Measurements from ENCODE around the gene SAMD10. TPM values are rescaled to one million over a fixed set of nuclear protein-coding genes. Genes with fewer than 3 reads are reported as not detected.
A peak's percentile ranks its signal among the peaks of the same experiment; 100 is the strongest.
"Not testable (repeated sequence)": the region's sequence is repeated elsewhere in the genome, so short reads cannot be mapped to it uniquely, and the experiment has no call there.

Gene SAMD10
- polyA plus RNA-seq, 1 of the 3 experiments (the other 2 are of a cell fraction): 11.6 TPM

GRCh38 chr20:63973160-63973479 is 6.3 kb downstream of the SAMD10 start:
- WGBS (ENCODE audit: low lambda C conversion rate): 95% methylated on average over 3 of the region's 3 CpGs
- Histone ChIP-seq H3K79me2 (ENCODE audit: insufficient read depth) (peaks cover 12% of the 10 kb centered on the region), H3K9me3 (no peaks in the 10 kb centered on the region), H3K9ac (no peak overlapping the region), H3K9me2 (no peaks in the 10 kb centered on the region), H3K4me3 (ENCODE audit: low read depth in 2 of 2, low read length in 1 of 2) (no peak overlapping the region), H4K20me1 (ENCODE audit: insufficient read depth) (no peaks in the 10 kb centered on the region), H3K4me1 (ENCODE audit: control insufficient read depth in 1 of 2, insufficient read depth in 2 of 2, low read depth in 1 of 2, low read length in 1 of 2) (peaks cover 10 to 19% of the 10 kb centered on the region in 2 experiments; a peak in 3 of 4 replicates), H3F3A (replicated peaks; ENCODE audit: insufficient read depth) (peaks cover 2% of the 10 kb centered on the region), H2AFZ (ENCODE audit: low read depth) (no peak overlapping the region), H3K4me2 (no peak overlapping the region), H3K36me3 (replicated peaks in 1 of 2; ENCODE audit: control insufficient read depth in 1 of 2, insufficient read depth in 2 of 2, low read length in 1 of 2) (peaks cover 0 to 2% of the 10 kb centered on the region in 2 experiments), H3K27ac (ENCODE audit: low read depth in 2 of 2, low read length in 1 of 2) (no peak overlapping the region), H3K27me3 (ENCODE audit: insufficient read depth) (no peaks in the 10 kb centered on the region)
- TF ChIP-seq SMC3 (IDR thresholded peaks at IDR 0.05; ENCODE audit: low read depth, low read length) (no peak), EZH2phosphoT487 (IDR thresholded peaks at IDR 0.05; ENCODE audit: borderline replicate concordance, low read depth) (no peak), MXI1 (IDR thresholded peaks at IDR 0.05; ENCODE audit: low read depth, low read length) (no peak), FOSL2 (IDR thresholded peaks at IDR 0.05; ENCODE audit: borderline replicate concordance, low read depth) (no peak), TEAD4 (IDR thresholded peaks at IDR 0.05; ENCODE audit: borderline replicate concordance, insufficient read depth) (no peak), FOXJ3 (CRISPR knock-in tag; IDR thresholded peaks at IDR 0.05) (no peak), GABPA (IDR thresholded peaks at IDR 0.05; ENCODE audit: low read depth) (no peak), ELF1 (IDR thresholded peaks at IDR 0.05) (no peak), TAF1 (IDR thresholded peaks at IDR 0.05; ENCODE audit: borderline replicate concordance, low read depth, low read length) (no peak), JUND (IDR thresholded peaks at IDR 0.05) (no peak), GATA2 (CRISPR knock-in tag; IDR thresholded peaks at IDR 0.05) (no peak), EP300 (IDR thresholded peaks at IDR 0.05; ENCODE audit: borderline replicate concordance in 1 of 2, low read depth in 1 of 2, low read length in 1 of 2) (no peak), IRF3 (IDR thresholded peaks at IDR 0.05; ENCODE audit: low read depth, low read length) (no peak), MEF2A (IDR thresholded peaks at IDR 0.05; ENCODE audit: borderline replicate concordance, low read depth) (no peak)
- no peak for DNase-seq
- CTCF ChIA-PET: interaction anchor here (0.6 to 4.5 kb wide), 51 partner anchors 9 to 503 kb away, joined by 3 to 44 read pairs (median 4); partner anchors contain the start of genes OPRL1, PTK6, RGS19 and TPD52L2
- POLR2A ChIA-PET: no interaction called here

- no peaks in the 10 kb centered on the region for H4K20me1 ChIP-seq (ENCODE audit: insufficient read depth)
- POLR2A ChIA-PET: interaction anchor here (0.7 kb wide), 1 partner anchor 437 kb away, joined by 3 read pairs; no protein-coding TSS in a partner anchor
- DNase-seq: peak; percentile 2
- H3K79me2 ChIP-seq (ENCODE audit: insufficient read depth): peaks cover 15% of the 10 kb centered on the region
- no peak overlapping the region for H3K27ac ChIP-seq (ENCODE audit: low read depth in 2 of 2, low read length in 1 of 2)
- H3K9ac ChIP-seq: no peak overlapping the region
- H3K4me1 ChIP-seq (ENCODE audit: control insufficient read depth in 1 of 2, insufficient read depth in 2 of 2, low read depth in 1 of 2, low read length in 1 of 2): peaks cover 7 to 18% of the 10 kb centered on the region in 2 experiments; a peak in 2 of 4 replicates
- TF ChIP-seq REST (IDR thresholded peaks at IDR 0.05; ENCODE audit: low read depth, low read length): no peak
- TF ChIP-seq RAD21 (IDR thresholded peaks at IDR 0.05; ENCODE audit: low read length): no peak
- no peak for TF ChIP-seq NFIC (IDR thresholded peaks at IDR 0.05; ENCODE audit: borderline replicate concordance)
- TF ChIP-seq TCF12 (IDR thresholded peaks at IDR 0.05): no peak
- no peaks in the 10 kb centered on the region for H3K9me3 ChIP-seq
- 88% methylated on average over 17 of the region's 18 CpGs for WGBS (ENCODE audit: low lambda C conversion rate)
- H3K27me3 ChIP-seq (ENCODE audit: insufficient read depth): no peaks in the 10 kb centered on the region
- H3K4me3 ChIP-seq (ENCODE audit: low read depth in 2 of 2, low read length in 1 of 2): no peak overlapping the region
- CTCF ChIA-PET: interaction anchor here (1.0 to 4.5 kb wide), 12 partner anchors 9 to 434 kb away, joined by 3 to 44 read pairs (median 4); partner anchors contain the start of gene PTK6
- no peak overlapping the region for H2AFZ ChIP-seq (ENCODE audit: low read depth)
- H3K9me2 ChIP-seq: no peaks in the 10 kb centered on the region
- no peak overlapping the region for H3K4me2 ChIP-seq
- peaks cover 0 to 8% of the 10 kb centered on the region in 2 experiments for H3K36me3 ChIP-seq (replicated peaks in 1 of 2; ENCODE audit: control insufficient read depth in 1 of 2, insufficient read depth in 2 of 2, low read length in 1 of 2)
- no peaks in the 10 kb centered on the region for H3F3A ChIP-seq (replicated peaks; ENCODE audit: insufficient read depth)
Measured at GRCh38 chr20:63972312-63973159, 6.9 kb downstream of the SAMD10 start.

GRCh38 chr20:63971960-63972311 is 7.5 kb downstream of the SAMD10 start:
- not testable (repeated sequence) for H4K20me1 ChIP-seq (ENCODE audit: insufficient read depth); H3K9me2 ChIP-seq; H3K4me2 ChIP-seq; H3K27ac ChIP-seq (ENCODE audit: low read depth in 2 of 2, low read length in 1 of 2); H3K9ac ChIP-seq; H3K4me3 ChIP-seq (ENCODE audit: low read depth in 2 of 2, low read length in 1 of 2); H2AFZ ChIP-seq (ENCODE audit: low read depth); H3K27me3 ChIP-seq (ENCODE audit: insufficient read depth); H3F3A ChIP-seq (replicated peaks; ENCODE audit: insufficient read depth); DNase-seq; H3K9me3 ChIP-seq
- ChIA-PET POLR2A (interaction anchor here (0.7 kb wide), 3 partner anchors 16 to 437 kb away, joined by 3 read pairs; partner anchors contain the start of gene UCKL1), CTCF (interaction anchor here (1.0 to 4.5 kb wide), 4 partner anchors 66 to 197 kb away, joined by 3 to 44 read pairs (median 18); no protein-coding TSS in a partner anchor)
- Histone ChIP-seq H3K79me2 (ENCODE audit: insufficient read depth) (peaks cover 15% of the 10 kb centered on the region), H3K4me1 (ENCODE audit: control insufficient read depth in 1 of 2, insufficient read depth in 2 of 2, low read depth in 1 of 2, low read length in 1 of 2) (peaks cover 7 to 18% of the 10 kb centered on the region in 2 experiments; a peak in 2 of 4 replicates), H3K36me3 (replicated peaks in 1 of 2; ENCODE audit: control insufficient read depth in 1 of 2, insufficient read depth in 2 of 2, low read length in 1 of 2) (peaks cover 0 to 14% of the 10 kb centered on the region in 2 experiments)
- WGBS (ENCODE audit: low lambda C conversion rate): 94% methylated on average over 10 of the region's 10 CpGs
